Stimulated activated CD4-positive, alpha-beta T cell treated with anti-CD3 and anti-CD28 coated beads, Interleukin-15, amount 100 ng/mL, for 24 hours (primary cell): ENCODE measurements around the gene MYL7.
"Not testable (repeated sequence)": the region's sequence is repeated elsewhere in the genome, so short reads cannot be mapped to it uniquely, and the experiment has no call there.

Source experiments
- DNase-seq: peaks from one replicate; pipeline ENCODE4 v3.0.0-alpha.2; 2020

The MYL7 gene

DNA sequence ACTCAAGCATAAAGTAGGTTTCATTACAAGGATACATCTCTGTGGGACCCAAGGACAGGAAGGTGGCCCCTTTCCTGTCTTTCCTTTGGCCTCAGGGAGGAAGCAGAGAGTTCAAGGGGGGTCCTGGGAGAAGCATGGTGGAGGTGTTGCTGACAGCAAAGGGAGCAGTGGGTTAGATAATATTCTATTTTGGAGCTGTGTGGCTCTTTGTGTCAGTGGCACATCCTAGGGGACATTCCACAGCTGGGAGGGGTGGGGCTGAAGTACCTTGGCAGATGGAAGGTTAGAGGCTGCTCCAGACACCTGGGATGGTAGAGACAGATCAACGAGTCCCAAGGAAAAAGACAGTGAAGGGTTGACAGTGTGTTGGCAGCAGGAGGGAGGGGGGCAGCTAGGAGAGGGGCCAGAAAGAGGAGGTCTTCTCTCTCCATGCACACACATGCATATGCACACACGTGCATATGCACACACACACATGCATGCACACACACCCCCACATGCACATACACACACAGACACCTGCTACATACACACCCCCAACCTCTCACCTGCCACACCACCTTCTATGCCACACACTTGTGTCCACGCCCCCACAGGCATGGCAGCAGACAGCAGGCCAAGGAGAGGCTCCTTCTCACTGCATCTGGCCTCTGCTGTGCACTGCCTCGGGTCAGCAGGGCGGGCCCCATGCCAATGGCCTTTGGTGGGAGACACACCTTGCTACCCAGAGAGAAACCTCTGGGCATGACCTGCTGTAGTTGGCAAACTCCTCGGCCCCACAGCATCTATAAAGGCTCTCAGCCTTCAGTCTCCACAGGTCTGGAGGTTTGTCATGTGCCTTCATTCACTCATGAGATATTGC, 12.2 kb downstream of the MYL7 start:
- no peak for DNase-seq

DNA sequence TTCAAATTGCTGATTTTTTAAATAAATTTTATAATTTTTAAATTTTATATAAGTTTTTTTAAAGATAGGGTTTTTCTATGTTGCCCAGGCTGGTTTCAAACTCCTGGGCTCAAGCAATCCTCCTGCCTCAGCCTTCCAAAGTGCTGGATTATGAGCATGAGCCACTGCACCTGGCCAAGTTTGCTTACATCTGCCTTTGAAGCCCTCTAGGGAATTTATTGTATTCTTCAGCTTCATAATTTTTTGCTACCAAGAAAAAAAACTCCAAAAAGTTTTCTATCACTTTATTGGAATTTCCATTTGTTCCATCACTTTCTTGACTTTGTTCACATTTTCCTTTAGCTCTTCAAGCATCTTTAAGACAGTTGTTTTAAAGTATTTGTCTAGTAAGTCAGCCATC, 14.0 kb downstream of the MYL7 start:
- no peak for DNase-seq

DNA sequence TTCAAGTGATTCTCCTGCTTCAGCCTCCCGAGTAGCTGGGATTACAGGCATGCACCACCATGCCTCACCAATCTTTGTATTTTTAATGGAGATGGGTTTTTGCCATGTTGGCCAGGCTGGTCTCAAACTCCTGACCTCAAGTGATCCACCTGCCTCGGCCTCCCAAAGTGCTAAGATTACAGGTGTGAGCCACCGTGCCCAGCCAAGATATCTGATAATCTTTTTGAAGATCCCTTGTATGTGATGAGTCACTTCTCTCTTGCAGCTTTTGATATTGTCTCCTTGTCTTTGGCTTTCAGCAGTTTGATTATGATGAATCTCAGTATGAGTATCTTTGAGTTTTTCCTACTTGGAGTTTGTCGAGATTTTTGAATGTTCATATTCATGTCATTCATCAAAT, 14.6 kb downstream of the MYL7 start:
- not testable (repeated sequence) for DNase-seq

DNA sequence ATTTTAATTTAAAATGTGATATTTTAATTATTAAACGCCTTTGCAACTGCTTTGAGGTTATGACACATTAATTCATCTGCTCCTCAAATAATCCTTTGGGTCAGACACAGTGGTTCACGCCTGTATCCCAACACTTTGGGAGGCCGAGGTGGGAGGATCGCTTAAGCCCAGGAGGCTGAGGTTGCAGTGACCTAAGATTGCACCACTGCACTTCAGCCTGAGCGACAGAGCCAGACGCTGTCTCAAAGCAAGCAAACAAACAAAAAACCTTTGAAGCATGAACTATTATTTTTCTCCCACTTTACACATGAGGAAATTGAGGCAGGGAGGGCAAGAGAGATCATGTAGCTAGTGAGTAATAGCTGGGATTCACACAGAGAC, 16.3 kb downstream of the MYL7 start:
- DNase-seq, result no peak

DNA sequence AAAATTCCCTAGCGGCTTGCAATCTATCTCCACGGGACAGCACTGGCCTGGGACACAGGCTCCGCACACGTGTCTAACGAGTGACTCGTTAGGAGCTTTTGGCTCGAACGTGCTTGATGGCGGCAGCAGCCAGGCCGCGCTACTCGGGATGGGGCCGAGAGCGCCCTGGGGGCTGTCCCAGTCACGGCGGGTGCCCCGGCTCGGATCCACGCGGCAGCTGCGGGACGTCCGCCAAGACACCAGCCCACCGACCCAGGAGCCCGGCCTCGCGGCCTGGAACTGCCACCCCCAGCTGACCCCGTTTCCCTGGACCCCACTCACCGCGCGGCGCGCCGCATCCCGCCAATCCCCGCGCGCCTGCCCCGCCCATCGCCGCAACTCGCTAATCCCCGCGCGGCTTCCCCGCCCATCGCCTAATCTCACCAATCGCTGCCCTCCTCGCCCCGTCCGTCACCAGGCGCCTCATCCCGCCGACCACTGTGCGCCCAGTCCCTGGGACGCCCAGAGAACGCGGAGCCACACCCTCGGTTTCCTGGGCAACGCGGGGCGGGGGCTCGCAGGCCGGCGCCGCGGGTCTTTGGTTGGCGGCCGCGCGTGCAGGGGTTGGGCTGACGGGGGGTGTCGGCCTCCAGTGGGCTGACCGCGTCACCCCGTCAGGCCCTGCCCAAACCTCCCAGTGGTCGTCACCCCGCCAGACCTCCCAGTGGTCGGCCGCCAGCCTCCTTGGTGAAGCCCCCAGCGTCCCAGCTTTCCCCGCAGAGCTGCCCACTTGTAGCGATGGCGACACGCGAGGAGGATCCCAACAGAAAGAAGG, 17.7 kb downstream of the MYL7 start, which contains the start of gene POLD2:
Gene POLD2 (minus strand): TSS at position 359 of the 814 bp plus-strand sequence. CDS start 1,495 bp downstream, outside the sequence.
- DNase-seq, result peak; percentile 100

DNA sequence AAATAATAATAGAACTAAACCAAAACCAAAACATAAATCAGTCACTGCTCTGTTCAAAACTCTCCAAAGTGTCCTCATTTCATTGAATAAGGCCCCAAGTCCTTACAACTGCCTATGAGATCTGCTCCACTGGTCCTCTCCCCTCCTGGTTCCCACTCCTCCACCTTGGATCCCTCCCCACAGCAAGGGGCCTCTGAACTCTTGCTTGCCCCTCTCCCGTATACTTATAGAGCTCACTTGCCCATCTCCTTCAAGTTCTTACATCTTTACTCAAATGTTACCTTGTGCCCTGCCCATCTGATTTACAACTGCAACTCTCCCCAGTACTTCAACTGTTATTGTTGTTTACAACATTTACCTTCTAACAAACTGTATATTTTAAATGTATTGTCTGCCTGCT, 18.6 kb downstream of the MYL7 start:
- no peak for DNase-seq

DNA sequence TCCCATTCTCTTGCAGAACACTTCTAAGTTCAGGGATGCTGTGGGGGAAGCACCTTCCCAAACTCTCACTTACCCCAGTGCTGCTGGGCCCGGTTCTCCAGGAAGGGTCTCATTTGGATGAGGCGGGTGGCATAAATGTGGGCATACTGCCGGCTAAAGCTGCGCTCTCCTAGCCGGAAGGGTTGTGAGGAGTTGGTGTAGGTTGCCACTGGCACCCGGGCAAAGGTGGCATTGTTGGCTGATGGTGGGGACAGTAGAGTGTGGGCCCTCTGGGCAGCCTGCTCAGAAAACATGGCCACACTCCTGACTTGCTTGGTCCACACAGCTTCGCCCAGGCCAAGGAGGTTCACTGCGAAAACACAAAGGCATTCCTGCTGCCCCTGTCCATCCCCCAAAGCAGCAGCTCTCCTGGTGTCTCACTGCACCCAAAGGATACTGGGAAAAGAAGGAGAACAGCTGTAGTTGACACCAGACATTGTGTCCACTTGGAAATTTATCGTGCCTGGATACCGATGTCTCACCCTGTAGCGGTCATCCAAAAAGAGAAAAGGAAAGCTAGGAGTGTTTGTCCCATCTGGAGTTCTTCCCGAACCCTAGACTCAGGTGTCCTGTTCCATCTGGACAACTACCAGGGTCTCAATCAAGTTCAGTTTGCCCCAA, 19.2 kb downstream of the MYL7 start:
- no peak for DNase-seq

DNA sequence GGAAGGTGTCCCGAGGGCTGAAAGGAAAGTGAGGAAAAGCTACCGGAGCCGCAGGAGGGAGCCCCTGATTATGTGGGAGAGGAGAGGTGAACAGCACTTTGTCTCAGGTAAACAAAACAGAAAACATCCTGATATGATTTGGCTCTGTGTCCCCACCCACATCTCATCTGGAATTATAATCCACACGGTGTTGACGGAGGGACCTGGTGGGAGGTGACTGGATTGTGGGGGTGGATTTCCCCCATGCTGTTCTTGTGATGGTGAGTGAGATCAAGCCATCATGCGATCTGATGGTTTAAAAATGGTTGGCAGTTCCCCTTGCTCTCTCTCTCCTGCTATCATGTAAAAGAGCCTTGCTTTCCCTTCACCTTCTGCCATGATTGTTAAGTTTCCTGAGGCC, 20.7 kb downstream of the MYL7 start:
- DNase-seq, result no peak

DNA sequence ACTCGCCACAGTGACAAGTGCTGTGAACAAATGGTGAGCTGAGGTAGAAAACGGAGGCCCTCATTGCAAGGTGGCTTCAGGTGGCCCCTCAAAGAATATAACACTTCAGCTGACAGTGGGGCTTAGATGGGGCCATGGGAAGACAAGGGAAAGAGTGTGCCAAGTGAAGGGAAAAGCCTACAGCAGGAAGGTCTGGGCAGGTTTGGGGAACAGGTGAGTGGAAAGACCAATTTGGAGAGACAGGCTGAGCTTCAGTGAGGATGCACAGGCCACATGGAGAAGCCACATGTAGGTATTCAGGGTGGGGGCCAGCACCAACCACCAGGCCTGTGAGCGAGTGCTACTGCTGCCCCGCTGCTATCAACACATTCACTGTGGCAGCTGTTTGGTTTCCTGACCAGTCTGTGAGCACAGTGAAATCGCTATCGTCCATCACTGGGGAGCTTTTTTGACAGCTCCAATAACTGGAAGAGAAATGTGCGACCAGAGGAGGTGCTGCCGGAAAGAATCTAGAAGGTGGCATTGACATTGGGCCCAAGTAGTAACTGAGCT, 21.2 kb downstream of the MYL7 start:
- DNase-seq, result no peak

DNA sequence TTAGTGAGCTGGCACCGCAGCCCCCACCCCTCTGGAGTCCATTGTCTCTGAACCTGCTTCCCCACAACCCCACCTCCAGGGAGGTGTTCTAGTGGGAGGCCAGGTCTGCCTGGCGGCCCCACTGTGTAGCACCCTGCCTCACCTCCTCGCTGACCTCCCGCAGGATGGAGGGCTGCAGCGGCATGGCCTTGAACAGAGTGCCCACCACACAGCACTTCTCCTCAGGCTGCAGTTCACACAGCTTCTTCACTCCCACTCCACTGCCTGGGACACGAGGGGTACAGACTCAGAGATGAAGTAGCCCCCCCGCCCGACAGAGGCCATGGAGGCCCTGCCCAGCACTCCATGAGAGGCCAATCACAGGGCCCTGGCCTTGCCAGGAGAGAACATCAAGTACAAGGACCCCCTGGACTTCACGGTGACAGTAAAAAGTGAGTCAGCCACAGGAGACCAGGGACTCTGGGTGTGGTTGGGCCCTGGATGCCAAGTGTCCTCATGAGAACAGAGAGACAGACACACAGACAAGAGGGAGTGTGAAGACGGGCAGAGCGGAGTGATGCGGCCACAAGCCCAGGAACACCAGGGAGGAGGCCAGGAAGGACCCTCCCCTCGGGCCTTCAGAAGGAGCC, 23.2 kb downstream of the MYL7 start:
- no peak for DNase-seq

DNA sequence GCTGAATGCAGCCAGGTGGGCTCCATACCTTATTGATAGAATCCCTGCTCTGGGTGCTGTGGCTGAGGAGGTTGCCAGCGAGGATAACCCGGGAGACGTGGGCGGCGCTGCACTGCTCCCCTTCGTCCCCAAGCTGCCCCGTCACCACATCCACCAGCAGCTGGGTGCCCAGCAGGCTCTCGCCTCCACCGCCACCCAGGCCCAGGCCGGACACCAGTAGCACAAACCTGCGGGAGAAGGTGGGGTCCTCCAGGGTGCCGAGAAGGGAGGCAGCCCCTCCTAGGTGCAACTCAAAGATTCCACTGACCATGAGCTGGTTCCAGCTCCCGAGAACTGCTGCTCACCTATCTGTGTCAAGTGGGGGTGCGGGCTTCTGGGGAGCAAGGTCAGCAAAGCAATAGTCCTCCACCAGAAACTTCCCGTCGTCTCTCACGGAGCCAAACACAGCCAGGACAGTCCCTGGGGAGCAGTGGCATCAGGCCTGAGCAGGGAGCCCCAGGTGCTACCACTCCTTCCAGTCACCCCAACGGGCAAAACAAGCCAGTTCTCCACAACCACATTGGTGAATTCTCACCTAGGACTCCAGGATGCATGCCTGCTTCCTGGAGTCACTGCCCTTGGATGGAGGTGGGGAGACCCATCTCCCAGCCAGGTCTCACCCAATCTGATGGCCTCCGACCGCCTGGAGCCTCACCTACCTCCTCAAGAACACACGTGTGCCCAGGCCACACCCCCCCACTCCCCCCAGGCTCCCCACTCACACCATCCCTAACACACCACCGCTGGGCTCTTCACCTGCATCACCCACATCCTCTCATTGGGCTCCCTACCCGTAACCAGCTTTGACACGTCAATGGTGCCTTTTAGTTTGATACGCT, 24.1 kb downstream of the MYL7 start:
- DNase-seq, result no peak

DNA sequence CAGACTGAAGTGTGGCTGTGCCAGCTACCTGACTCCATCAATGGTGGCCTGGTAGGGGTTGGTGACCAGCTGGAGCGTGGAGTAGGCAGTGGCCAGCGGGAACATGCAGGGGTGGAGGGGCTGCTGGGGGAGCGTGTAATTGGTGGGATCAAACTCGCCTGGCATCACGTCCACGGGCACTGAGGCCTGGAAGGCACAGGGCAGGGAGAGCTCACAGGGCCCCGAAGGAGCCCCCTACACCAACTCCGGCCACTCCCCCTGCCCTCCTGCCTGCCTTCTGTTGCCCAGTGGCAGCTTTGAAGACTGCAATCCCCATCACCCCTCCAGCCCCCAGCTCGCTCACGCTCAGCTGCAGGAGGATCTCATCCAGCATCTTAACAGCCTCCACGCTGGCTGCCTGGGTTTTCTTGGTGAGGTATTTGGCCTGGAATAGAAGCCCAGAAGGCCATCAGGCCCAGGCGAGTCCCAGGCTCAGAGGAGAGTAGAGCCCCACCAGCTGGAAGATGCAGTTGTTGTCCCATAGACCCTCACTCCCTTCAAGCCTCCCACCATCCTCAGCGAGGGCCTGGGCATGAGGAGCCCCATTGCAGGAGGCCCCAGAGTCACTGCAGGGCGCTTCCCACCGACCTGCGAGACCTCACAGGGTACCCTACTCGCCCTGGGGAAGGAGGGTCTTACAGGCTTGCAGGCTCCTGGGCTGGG, 24.9 kb downstream of the MYL7 start:
- DNase-seq, result no peak

DNA sequence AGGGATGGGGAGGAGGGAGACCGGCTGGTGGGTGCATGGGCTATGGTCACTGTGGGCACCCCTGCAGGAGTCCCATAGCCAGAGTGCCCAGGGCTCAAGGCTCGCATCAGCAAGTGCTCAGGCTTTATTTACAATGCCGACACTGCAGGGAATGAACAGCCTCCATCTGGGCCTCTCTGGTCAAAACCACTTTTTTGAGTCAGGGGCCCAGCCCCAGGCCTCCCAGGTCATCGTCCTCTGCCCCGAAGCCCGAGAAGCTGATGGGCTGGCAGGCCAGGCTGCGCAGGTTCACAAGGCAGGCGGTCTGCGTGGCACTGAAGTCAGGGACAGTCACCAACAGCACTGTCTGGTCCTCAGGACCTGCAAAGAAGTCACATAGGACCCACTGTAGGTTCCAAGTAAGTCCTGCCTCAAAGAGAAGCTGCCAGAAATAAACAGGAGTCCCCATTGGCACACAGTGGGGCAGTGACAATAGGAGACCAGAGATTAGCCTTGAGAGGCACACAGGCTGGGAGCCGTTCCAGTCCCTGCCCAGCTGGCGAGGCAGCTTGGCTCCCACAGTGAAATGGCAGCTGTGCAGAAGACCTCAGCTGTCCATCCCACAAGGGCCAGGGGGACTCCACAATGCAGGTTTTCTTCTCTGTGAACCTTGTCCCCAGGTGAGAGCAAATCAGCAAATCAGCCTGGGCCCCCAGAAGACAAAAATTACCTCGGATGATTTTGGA, 26.4 kb downstream of the MYL7 start:
- DNase-seq, result no peak

DNA sequence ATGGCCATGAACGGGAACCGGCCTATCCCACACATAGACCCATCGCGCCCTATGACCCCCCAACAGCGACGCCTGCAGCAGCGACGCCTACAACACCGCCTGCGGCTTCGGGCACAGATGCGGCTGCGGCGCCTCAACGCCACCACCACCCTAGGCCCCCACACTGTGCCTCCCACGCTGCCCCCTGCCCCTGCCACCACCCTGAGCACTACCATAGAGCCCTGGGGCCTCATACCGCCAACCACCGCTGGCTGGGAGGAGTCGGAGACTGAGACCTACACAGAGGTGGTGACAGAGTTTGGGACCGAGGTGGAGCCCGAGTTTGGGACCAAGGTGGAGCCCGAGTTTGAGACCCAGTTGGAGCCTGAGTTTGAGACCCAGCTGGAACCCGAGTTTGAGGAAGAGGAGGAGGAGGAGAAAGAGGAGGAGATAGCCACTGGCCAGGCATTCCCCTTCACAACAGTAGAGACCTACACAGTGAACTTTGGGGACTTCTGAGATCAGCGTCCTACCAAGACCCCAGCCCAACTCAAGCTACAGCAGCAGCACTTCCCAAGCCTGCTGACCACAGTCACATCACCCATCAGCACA, 27.3 kb downstream of the MYL7 start:
- no peak for DNase-seq

DNA sequence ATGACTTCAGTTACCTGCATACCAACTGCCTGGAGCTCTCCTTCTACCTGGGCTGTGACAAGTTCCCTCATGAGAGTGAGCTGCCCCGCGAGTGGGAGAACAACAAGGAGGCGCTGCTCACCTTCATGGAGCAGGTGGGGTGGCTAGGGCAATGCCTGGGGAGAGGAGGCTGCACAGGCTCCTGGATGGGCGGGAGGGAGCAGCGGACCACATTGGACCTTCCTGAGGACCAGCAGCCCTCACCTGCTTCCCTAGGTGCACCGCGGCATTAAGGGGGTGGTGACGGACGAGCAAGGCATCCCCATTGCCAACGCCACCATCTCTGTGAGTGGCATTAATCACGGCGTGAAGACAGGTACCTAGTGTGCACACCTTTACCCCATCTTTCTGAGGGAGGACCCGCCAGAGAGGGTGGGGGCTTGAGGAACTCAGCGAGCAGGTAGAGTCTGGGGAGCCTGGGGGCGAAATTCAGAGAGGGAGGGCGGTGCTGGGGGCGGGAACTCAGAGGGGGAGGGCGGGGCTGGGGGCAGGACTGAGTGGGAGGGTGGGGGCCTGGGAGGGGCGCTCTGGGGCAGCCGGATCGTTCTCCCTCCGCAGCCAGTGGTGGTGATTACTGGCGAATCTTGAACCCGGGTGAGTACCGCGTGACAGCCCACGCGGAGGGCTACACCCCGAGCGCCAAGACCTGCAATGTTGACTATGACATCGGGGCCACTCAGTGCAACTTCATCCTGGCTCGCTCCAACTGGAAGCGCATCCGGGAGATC, 28.0 kb downstream of the MYL7 start:
- no peak for DNase-seq

DNA sequence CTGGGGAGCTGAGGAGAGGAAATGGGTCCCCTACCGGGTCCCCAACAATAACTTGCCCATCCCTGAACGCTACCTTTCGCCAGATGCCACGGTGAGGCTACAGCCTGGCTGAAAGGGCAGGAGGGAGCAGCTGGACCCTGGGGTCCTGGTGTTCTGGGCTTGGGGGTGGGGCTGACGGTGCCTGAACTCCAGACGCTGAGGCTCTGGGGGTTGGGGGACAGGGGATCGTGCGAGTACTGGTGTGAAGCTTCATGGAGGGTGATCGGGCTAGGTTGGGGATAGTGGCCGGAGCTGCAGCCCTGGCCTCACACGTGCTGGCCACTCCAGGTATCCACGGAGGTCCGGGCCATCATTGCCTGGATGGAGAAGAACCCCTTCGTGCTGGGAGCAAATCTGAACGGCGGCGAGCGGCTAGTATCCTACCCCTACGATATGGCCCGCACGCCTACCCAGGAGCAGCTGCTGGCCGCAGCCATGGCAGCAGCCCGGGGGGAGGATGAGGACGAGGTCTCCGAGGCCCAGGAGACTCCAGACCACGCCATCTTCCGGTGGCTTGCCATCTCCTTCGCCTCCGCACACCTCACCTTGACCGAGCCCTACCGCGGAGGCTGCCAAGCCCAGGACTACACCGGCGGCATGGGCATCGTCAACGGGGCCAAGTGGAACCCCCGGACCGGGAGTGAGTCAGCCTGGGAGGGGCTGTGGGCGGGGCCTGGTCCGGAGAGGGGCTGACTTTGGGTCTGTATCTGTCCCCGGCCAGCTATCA, 28.7 kb downstream of the MYL7 start:
- peak; percentile 37 for DNase-seq

DNA sequence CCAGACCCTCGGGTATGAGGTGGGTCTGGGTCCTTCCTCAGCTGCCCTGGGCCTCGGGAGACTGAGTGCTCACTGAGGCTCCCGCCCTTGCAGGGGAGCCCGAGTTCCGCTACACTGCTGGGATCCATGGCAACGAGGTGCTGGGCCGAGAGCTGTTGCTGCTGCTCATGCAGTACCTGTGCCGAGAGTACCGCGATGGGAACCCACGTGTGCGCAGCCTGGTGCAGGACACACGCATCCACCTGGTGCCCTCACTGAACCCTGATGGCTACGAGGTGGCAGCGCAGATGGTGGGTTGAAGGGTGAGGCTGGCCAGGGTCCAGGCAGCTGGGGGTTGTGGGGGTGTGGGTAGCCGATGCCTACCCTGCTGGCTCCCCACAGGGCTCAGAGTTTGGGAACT, 29.4 kb downstream of the MYL7 start:
- no peak for DNase-seq
